Hematopoietic multipotent progenitor cell treated with erythropoietin and hydrocortisone succinate and interleukin-3 and kit ligand, for 6 days (in vitro differentiated cells): ENCODE results near the gene TFF3.
A peak's percentile ranks its signal among the peaks of the same experiment; 100 is the strongest.

Experiments
- DNase-seq: peaks from one replicate; pipeline ENCODE4 v3.0.0-alpha.2; 2015

The TFF3 gene

GRCh38 chr21:42319851-42320572, 4.8 kb upstream of the TFF3 start:
- DNase-seq = no peak

DNA sequence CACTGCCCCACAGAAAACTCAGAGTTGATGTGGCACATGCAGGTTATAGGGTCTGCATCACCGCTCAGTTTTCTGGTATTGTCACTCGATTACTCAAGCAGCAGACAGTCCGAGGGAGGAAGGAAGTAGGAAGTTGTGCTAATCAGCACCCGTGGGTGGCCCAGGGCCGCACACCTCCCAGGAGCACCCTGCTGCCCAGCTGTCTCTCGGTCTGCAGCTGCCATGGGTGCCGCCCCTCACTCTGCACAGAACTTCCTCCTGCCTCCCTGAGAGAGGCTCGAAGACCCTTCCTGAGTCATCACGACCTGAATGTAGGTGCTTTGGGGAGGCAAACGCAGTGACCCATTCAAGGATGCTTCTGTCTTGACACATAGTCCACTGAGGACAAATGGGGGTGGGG, 4.2 kb upstream of the TFF3 start:
- peak; percentile 27 for DNase-seq

GRCh38 chr21:42317826-42318746, 2.9 kb upstream of the TFF3 start:
- no peak for DNase-seq

GRCh38 chr21:42317341-42317741, 2.1 kb upstream of the TFF3 start:
- DNase-seq = no peak

DNA sequence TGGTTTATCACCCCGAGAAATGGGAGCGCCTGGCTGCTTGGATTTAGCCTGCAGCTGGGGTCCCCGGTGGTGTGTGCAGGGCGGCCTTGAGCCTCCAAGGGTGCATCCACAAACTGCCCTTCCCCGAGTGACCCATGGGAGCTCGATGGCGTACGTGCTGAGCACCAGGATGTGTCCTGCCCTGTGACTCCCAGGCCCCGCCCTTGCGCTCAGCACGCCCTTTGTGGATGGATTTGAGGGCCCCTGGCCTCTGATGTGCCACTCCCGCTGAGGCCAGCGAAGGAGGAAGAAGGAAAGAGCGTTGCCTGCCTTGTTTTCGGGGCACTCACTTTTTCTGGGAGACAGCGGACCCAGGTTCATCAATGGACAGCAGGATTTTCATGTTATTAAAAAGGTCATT, 1.7 kb upstream of the TFF3 start:
- DNase-seq = no peak

DNA sequence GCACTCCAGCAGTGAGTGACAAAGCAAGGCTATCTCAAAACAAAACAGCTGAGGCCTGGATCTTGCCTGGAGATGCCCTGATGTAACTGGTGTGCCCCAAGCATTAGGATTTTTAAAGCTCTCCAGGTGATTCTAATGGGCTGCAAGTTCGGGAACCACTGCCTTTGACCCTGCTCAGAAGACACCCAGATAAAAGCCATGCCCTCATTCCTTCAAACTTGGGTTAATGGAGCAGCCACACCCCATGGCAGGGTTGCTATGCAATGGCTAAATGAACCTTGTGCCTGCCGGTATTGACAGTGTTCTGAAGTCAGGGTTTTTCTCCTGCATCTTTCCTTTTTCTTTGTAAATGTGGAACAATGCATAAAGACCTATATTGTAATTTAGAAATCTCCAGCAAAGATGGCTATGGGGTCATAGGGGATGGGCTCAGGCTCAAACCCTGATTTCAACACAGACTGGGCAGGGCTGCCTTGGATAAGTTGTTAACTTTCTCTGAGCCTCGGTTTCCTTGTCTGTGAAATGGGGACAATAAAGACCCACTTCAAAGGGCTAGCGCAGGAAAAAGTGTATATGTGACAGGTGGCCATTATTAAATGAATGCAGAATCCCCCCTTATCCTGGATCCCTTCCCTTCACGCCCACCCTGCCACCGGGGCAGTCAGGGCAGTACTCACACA, 453 bp downstream of the TFF3 start:
- no peak for DNase-seq

DNA sequence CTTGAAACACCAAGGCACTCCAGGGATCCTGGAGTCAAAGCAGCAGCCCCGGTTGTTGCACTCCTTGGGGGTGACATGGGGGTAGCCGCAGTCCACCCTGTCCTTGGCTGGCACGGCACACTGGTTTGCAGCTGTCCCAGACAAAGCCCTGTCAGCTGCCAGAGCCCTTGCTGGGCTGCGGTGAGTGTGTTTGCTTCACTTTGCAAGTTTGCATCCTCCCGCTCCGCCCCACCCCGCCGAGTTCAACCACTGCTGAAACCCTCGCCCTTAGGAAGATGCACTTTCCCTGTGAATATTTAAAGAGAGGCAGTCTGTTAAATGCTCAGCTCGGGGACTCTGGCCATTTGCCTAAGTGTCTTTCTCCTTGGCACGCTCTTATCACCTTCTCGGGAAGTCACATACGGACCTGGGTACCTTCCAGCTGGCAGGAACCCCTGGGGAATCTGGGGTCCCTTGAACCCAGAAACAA, 1.7 kb downstream of the TFF3 start:
- DNase-seq = no peak

DNA sequence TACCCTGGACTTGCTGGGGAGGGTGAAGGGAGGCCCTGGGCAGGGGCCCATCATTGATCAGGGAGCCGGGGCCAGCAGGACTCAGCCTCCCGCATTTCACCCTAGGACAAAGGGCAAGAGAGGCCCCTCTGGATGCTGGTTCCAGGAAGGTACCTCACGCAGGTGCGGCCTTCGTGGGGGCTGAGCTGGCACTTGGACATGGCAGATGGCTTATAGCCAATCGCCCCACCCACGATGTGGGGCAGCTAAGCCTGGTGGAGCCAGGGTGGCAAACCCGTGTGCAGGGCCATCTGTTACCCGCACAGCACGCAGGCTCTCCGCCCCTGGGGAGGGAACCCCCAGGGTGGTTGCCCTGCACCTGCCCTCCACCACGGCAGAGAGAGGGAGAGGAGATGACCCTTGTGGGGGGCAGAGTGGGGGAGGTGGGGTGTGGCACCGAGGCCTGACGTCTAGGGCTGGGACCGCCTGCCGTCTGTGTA, 2.5 kb downstream of the TFF3 start:
- DNase-seq = no peak

GRCh38 chr21:42311816-42312625, 3.2 kb downstream of the TFF3 start:
- DNase-seq = no peak

DNA sequence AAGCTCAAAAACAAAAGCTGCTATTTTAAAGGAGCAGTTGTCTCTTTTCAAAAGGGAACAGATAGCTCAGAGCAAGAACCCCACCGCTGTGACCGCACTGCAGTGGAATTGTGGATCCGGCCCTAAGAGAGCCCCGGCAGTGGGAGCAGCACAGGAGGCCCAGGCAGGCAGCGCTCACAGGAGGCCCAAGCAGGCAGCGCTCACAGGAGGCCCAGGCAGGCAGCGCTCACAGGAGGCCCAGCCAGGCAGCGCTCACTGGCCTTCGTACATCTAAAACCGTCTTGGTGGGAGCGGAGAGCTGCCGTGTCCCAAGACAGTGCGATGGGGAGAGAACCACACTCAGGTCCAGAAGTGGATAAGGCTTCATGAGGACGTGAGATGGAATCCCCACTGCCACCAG, 4.0 kb downstream of the TFF3 start:
- DNase-seq = no peak

DNA sequence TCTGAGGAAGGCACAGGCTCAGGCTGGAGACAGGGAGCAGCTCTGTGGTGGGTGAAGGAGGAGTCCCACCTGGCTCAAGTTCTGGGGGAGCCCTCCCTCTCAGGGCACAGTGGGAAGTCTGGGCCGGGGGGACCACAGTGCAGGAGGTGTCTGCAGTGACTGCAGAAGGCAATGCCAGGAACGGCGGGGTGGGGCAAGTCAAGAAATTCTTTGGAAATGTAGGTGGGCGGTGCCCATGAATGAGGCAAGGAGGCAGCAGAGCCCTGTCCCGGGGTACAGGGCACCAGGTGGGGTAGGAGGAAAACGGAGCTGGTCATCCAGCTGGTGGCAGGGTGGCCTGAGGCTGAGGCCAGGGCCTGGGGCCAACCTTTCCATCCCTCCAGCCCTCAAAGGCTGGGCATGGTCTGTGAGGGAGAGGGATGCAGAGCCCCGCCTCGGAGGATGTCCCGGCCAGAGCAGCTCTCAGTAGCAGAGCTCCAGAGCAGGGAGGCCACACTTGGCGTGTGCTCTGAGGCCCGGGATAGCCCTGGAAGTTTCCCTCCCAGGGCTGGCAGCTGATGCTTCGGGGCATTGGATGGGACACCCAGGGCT, 4.7 kb downstream of the TFF3 start:
- no peak for DNase-seq

DNA sequence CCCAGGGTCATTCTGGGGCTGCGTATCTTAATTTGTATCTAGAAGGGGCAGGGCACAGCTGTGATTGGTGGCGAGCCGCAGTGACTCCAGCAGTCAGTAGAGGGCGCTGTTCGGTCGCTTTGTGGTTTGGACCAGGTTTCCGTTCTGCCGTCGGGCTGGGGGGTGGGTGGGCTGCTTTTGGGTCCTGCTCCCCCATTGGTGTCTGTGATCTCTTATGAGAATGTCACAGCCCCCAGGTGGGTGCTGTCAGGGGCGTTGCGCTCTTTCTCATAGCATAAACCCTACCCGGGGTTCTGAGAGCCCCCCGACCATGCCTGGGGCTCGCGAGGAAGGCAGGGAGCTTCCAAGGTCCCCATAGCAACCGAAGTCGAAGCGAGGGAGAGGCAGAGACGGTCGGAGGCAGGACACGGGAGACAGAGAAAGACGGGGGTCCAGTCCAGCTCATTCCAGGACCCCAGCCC, 5.4 kb downstream of the TFF3 start:
- DNase-seq = peak; percentile 72

DNA sequence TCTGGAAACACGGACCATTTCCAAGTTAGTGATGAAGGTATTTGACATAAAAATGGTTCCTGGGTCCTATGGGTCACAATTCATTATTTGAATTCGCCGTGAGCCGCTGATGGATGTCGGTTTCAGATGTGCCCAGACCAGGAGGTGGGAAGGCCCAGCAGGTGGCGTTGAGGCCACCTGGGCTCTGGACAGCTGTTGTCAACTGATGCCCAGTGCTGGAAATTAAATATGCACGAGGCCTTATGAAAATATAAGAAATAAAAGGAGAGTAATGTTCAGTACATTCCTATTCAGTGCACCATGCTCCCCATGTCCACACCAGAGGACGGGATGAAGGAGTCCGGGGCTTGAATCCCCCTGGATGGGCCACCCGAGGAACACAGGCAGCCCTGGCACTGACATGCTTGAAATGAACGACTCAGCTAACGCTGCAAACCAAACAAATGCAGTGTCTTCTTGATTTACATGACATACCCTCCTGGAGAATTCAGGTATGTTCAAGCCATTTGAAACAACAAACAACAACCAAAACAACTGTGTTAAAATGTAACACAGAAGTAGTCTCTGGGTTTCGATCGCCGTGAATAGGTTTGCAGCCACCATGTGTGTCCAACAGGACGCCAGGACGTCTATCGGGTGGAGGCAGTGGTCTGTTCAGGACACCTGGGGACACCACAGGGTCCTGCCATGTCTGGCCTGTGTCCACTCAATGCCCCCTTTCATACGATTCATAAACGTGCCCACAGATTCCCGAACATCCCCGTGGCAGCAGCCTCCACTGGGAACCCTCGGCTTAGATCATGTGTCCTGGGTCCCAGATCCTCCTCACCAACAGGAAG, 6.1 kb downstream of the TFF3 start:
- DNase-seq = no peak

DNA sequence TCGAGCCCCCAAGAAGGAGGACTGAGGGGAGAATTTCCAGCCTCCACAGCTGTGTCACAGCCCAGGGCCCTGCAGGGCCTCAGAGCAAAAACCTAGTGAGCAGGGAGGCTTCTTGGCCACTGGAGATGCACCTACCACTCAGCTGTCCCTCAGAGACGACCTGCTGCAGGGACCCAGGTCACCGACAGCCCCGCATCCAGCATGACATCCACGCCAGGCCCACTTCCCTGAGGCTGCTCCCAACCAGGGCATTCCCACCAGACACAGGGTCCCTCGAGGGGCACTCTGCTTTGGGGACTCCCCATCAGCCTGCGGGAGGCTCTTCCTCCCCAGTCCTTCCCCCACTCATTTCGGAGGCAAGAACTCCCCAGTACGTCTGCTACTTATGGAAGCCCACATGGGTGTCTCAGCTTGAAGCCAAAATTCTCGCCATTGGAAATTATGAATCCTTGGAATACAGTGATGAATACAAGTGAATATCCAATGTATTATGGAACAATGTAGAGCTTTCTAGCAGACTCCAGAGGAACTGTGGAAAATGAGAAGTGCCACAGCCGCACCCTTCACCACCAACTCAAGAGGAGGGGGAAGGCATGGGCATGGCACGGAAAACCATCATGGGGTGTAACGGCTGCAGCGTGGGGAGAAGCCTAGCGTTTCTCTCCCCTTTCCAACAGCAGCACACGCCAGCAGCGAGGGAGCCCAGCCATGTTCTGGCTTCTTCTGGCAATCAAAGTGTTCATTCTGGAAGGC, 6.9 kb downstream of the TFF3 start:
- DNase-seq = no peak

DNA sequence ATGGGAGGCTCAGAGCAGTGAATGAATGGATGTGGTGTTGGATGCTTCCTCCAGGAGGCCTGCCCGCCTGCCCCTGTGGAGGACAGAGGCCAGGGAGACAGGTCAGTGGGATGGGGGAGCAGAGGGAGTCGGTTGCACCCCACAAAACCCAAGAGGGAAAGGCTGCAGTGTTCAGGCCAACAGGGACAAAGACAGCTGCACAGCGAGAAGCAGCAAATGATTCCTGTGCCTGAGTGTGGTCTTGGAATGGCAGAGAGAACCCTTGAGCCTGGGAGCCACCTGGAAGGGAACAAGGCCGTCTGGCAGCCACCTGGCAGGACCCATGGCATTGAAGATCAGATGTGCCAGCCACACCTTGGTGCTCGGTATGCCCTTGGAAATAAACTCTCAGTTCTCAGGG, 8.1 kb downstream of the TFF3 start:
- no peak for DNase-seq

DNA sequence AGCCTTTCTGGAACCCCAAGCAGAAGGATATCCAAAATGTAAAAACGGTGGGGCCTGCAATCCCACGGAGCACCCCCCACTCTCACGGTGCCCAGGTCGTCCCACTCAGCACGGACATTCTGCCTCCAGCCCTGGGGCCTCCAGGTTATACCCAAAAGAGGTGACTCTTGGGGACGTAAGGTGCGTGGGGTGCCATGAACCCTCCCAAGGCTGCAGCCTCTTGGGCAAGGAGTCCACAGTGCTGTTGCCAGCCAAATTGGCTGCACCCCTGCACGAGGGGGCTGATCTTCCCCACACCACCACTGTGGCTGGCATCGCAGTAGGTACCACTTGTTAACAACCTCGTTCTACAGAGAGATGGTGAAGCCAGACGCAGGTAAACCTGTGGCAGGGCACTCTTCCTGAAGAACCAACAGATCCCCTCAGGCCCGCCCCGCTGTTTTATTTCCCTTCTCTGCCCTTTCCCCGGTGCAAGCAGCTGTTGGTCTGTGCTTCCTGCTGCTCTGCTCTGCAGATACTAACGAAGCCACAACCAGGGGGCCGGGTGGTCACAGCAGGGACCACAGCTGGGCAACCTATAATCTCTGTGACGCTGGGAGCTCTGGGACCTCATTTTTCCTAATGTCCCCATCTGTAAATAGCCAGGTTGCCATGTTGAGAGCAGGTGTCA, 8.7 kb downstream of the TFF3 start:
- DNase-seq = peak; percentile 20

DNA sequence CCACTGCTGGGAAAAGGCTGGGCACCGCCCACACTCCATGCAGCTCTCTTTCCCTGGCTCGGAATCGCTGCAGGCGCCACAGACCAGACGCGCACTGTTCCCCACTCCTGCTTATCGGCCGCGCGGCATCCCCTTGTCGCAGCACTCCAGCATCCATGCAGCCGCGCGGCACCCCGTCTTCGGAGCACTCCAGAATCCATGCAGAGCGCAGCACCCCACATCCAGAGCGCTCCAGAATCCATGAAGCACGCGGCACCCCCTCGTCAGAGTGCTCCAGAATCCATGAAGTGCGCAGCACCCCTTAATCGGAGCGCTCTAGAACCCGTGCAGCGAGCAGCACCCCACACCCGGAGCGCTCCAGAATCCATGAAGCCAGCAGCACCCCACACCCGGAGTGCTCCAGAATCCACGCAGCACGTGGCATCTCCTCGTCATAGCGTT, 9.5 kb downstream of the TFF3 start:
- no peak for DNase-seq

DNA sequence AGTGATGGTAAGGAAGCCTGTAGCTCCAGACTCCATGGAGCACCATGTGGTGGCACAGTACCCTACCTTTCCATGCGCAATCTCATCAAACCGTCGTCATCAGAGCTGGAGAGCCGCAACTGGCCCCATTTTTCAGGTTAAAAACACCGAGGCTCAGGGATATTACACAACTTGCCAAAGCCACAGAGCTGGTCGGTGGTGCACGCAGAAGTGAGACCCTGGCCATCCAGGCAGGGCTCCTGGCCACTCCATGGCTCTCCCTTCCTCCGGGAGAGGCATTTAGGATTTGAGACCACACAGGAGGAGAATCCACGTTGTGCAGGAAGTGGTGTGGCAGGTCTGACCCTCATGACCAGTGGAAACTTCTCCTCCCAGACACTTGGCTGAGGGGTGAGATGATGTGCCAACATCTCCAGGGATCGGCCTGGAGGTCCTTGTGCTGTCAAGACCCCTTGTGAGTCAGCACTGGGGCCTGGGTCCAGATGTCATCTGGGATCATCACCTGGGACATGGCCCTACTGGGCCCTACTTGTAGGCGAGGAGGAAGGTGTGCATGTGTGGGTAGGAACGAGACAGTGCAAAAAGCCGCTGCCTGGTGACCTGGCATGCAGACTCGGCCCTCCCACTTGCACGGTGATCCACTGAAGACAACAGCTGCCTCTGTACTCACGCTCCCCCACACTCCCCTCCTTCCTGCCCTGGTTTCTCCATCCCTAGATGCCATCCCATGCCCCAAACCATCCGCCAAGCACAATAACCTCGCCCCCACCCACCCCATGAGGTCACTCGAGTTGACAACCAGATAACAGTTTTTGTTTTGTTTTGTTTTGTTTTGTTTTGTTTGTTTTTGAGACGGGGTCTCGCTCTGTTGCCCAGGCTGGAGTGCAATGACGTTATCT, 10.4 kb downstream of the TFF3 start:
- no peak for DNase-seq

DNA sequence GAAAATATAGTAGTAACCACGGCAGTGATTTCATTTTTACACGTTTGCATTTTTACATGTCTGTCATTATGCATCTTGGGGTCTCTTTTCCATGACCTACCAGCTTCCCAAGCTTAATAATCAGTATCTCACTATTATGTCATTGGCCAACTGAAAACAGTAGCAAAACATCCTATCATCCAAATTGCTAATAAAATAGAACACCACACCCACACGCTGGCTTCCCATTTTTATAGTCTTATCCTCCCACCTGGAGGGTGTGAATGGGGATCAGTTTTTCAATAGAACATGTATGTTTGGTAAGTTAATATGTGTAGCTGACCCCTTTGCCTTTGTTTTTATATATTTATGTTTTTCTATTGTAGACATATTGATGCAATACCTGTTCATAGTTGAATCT, 11.8 kb downstream of the TFF3 start:
- DNase-seq = no peak
